ENCODE data around the gene PRORP.

GRCh38 chr14:35114036-35114435 is 8.3 kb upstream of the PRORP start:
- TF ChIP-seq CTCF (IDR thresholded peaks at IDR 0.05): no peak
- TF ChIP-seq POLR2A (IDR thresholded peaks at IDR 0.05): no peak

Data from right lobe of liver (tissue), 4 donors.